ENCODE results near the gene RASL10B.

Gene RASL10B

GRCh38 chr17:35728551-35728950 lies 2.9 kb upstream of the RASL10B start:
- Mint-ChIP-seq H3K4me3 (no peak overlapping the region), H3K36me3 (ENCODE audit: low read depth) (peaks cover 25% of the 10 kb centered on the region), H3K27me3 (ENCODE audit: low read depth) (no peaks in the 10 kb centered on the region), H3K27ac (peak overlapping the region; percentile 7 to 98 (median 86)), H3K4me1 (peaks cover 52% of the 10 kb centered on the region), H3K9me3 (no peaks in the 10 kb centered on the region)
- TF ChIP-seq, protein P1, sequence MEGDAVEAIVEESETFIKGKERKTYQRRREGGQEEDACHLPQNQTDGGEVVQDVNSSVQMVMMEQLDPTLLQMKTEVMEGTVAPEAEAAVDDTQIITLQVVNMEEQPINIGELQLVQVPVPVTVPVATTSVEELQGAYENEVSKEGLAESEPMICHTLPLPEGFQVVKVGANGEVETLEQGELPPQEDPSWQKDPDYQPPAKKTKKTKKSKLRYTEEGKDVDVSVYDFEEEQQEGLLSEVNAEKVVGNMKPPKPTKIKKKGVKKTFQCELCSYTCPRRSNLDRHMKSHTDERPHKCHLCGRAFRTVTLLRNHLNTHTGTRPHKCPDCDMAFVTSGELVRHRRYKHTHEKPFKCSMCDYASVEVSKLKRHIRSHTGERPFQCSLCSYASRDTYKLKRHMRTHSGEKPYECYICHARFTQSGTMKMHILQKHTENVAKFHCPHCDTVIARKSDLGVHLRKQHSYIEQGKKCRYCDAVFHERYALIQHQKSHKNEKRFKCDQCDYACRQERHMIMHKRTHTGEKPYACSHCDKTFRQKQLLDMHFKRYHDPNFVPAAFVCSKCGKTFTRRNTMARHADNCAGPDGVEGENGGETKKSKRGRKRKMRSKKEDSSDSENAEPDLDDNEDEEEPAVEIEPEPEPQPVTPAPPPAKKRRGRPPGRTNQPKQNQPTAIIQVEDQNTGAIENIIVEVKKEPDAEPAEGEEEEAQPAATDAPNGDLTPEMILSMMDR (IDR thresholded peaks at IDR 0.05; ENCODE audit: unreplicated experiment in 3 of 3): no peak

- H3K27me3 Mint-ChIP-seq (ENCODE audit: low read depth): no peaks in the 10 kb centered on the region
- TF ChIP-seq, protein P1 (IDR thresholded peaks at IDR 0.05; ENCODE audit: unreplicated experiment in 3 of 3): no peak
- peaks cover 52% of the 10 kb centered on the region for H3K4me1 Mint-ChIP-seq
- H3K9me3 Mint-ChIP-seq: no peaks in the 10 kb centered on the region
- peaks cover 16% of the 10 kb centered on the region for H3K36me3 Mint-ChIP-seq (ENCODE audit: low read depth)
- peak overlapping the region; percentile 67 to 82 (median 72) for H3K4me3 Mint-ChIP-seq
- H3K27ac Mint-ChIP-seq: peak overlapping the region in 1 of 3 experiments; percentile 63
Measured at GRCh38 chr17:35729405-35729833, 2.0 kb upstream of the RASL10B start.

DNA sequence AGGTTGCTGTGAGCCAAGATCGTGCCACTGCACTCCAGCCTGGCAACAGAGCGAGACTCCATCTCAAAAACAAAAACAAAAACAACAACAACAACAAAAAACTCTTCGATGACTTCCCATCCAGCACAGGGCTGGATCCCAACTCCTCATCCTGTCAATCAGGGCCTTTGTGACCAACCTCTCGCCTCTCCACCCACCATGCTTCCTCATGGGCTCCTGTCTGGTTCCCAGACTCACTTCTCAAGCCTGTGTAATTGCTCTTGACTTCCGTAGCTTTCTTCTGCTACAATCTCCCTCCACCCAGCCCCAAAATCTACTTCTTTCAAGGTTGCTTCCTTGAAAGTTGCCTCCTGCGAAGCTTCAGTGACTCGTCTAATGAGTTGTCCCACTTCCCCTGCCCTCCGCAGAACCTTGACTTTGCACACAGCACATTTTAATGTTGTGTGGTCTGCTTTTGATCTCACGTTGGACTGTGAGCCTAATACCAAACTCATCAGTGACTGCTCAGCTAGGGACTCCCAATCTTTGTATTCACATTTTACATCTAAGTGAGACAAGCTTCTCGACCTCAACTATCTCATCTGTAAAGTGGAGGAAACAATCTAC lies 936 bp upstream of the RASL10B start:
- Mint-ChIP-seq H3K9me3 (no peaks in the 10 kb centered on the region), H3K4me3 (peak overlapping the region; percentile 81 to 83 (median 82)), H3K4me1 (peaks cover 44% of the 10 kb centered on the region), H3K27ac (peak overlapping the region in 1 of 3 experiments; percentile 29), H3K36me3 (ENCODE audit: low read depth) (peaks cover 6% of the 10 kb centered on the region), H3K27me3 (ENCODE audit: low read depth) (no peaks in the 10 kb centered on the region)
- TF ChIP-seq, protein P1 (IDR thresholded peaks at IDR 0.05; ENCODE audit: unreplicated experiment in 3 of 3): no peak

GRCh38 chr17:35731917-35732805 lies 722 bp downstream of the RASL10B start:
- Mint-ChIP-seq H3K27me3 (ENCODE audit: low read depth) (no peaks in the 10 kb centered on the region), H3K4me1 (peaks cover 27% of the 10 kb centered on the region), H3K27ac (peak overlapping the region in 2 of 3 experiments; percentile 70 to 73), H3K4me3 (peak overlapping the region; percentile 92 to 95 (median 93)), H3K9me3 (no peaks in the 10 kb centered on the region), H3K36me3 (ENCODE audit: low read depth) (no peaks in the 10 kb centered on the region)
- TF ChIP-seq, protein P1 (IDR thresholded peaks at IDR 0.05; ENCODE audit: unreplicated experiment in 3 of 3): no peak

DNA sequence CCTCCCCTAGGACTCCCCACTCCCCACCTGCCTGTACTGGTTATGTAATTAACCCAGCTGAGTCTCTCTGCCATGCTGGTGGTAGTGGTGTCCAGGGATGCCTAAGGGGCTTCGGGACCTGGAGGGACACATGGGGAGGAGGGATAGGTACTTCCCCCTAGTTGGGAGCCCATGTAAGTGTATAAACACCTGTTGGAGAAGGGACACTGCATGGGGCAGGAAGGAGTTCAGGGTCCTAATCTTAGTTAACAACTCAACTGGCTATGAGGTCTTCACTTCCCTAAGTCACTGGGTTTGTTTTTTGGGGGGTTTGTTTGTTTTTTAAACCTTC lies 1.3 kb downstream of the RASL10B start:
- Mint-ChIP-seq H3K27me3 (ENCODE audit: low read depth) (no peaks in the 10 kb centered on the region), H3K36me3 (ENCODE audit: low read depth) (no peaks in the 10 kb centered on the region), H3K9me3 (no peaks in the 10 kb centered on the region), H3K4me1 (peaks cover 22% of the 10 kb centered on the region), H3K4me3 (peak overlapping the region; percentile 92 to 95 (median 93)), H3K27ac (peak overlapping the region in 1 of 3 experiments; percentile 70)
- TF ChIP-seq, protein P1 (IDR thresholded peaks at IDR 0.05; ENCODE audit: unreplicated experiment in 3 of 3): no peak
